ENCODE results near the gene EFEMP2. TPM values are rescaled to one million over a fixed set of nuclear protein-coding genes. Genes with fewer than 3 reads are reported as not detected.

EFEMP2 gene
- total RNA-seq, 2 experiments from 2014 or later = 7.2 to 7.6 TPM

DNA sequence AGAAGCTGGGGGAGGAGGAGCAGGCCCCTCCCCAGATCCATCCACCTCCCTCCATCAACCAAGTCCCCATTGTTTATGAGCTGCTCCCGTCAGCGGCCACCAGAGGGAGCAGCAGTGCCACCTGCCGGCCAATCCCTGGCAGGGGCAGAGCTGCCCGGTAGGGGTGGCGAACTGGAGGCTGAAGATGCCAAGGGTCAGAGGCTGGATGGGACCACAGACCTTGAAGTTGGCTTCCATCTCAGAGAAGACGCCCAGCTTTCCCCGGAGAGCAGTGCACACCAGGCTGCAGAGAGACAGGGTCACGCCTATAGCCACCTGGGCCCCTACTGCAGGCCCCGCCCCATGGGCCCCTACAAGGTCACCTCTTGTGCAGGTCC, 12.1 kb upstream of the EFEMP2 start:
- no peaks in the 10 kb centered on the region for H4K20me1 ChIP-seq (ENCODE audit: insufficient read depth, low read length)
- H3K4me2 ChIP-seq (ENCODE audit: low read length) = peak overlapping the region; percentile 55
- peaks cover 53% of the 10 kb centered on the region for H3K36me3 ChIP-seq (ENCODE audit: insufficient read depth, low read length)
- POLR2A ChIA-PET = interaction anchor here (0.6 to 1.2 kb wide), 8 partner anchors 10 to 221 kb away, joined by 3 to 7 read pairs (median 3); partner anchors contain the start of gene MUS81
- H3K79me2 ChIP-seq (ENCODE audit: insufficient read depth, low read depth, low read length) = peaks cover 16% of the 10 kb centered on the region; the same call in 1 of the 2 replicates
- H3K4me1 ChIP-seq (ENCODE audit: insufficient read depth, low read length, poor library complexity, severe bottlenecking) = peaks cover 45% of the 10 kb centered on the region
- no peaks in the 10 kb centered on the region for H3K9me2 ChIP-seq (ENCODE audit: insufficient read depth, low read length)
- intact Hi-C loops (cut with micrococcal nuclease; ENCODE audit: unreplicated experiment) = loop anchor here (1.0 to 5.0 kb wide), 2 partner anchors 105 to 248 kb away; no protein-coding TSS in a partner anchor
- no TSS peak for BruUV-seq (replicated peaks)
- DNase-seq (ENCODE audit: low spot score) = peak; percentile 83
- CTCF ChIA-PET (ENCODE audit: unreplicated experiment) = interaction anchor here (0.6 to 0.7 kb wide), 5 partner anchors 9 to 104 kb away, joined by 3 to 5 read pairs (median 3); no protein-coding TSS in a partner anchor
- H3K9me3 ChIP-seq (ENCODE audit: low read length) = no peaks in the 10 kb centered on the region
- no peak overlapping the region for H3K27ac ChIP-seq (ENCODE audit: low read depth, low read length, poor library complexity, severe bottlenecking)
- H2AFZ ChIP-seq (ENCODE audit: low read length) = no peak overlapping the region
- H3K4me3 ChIP-seq (ENCODE audit: low read depth, low read length, poor library complexity, severe bottlenecking) = no peak overlapping the region
- no peak for TF ChIP-seq EZH2phosphoT487 (IDR thresholded peaks at IDR 0.05; ENCODE audit: borderline replicate concordance, low read depth, low read length)
- TF ChIP-seq, protein P1, sequence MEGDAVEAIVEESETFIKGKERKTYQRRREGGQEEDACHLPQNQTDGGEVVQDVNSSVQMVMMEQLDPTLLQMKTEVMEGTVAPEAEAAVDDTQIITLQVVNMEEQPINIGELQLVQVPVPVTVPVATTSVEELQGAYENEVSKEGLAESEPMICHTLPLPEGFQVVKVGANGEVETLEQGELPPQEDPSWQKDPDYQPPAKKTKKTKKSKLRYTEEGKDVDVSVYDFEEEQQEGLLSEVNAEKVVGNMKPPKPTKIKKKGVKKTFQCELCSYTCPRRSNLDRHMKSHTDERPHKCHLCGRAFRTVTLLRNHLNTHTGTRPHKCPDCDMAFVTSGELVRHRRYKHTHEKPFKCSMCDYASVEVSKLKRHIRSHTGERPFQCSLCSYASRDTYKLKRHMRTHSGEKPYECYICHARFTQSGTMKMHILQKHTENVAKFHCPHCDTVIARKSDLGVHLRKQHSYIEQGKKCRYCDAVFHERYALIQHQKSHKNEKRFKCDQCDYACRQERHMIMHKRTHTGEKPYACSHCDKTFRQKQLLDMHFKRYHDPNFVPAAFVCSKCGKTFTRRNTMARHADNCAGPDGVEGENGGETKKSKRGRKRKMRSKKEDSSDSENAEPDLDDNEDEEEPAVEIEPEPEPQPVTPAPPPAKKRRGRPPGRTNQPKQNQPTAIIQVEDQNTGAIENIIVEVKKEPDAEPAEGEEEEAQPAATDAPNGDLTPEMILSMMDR (conservative IDR thresholded peaks at IDR 0.05; ENCODE audit: low read length) = peak; percentile 99

DNA sequence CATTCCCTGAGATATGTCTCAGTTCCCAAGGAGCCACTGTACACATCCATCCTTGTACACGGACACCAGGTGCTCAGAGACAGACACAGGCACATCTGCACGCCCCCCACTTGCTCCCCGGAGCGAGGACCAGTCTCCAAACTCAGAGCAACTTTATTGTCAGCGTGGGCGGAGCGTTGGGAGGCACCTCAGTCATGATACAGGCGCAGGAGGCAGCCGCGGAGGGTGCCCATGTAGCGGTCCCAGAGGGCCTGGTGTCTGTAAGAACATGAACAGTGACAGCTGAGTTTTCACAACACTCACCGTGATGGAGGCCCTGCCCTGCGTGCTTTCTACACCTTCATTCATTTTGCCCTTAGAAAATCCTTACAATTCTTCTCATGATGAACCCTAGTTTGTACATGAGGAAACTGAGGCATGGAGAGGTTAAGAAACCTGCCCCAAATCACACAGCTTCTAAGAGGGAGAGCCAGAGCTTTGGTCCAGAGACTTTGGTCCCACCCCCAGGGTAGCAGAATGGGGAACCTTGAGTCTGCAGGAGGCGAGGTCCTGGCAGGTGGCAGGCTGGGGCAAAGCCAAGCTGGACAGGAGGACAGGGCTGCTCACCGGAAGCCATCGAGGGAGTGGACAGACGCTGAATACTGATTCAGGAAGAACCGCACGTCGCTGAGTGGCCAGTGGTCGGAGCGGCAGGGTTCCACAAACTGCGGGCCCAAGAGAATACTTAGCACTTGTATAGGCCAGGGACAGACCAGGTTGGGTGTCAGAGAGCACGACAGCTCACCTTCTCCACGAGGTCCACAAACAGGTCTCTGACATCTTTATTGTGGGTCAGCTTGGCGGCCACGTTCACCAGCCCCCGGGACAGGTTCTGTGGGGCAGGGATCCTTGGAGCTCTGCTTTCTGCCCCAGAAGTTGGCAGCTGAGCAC, 11.5 kb upstream of the EFEMP2 start:
- no peak overlapping the region for H3K27ac ChIP-seq (ENCODE audit: low read depth, low read length, poor library complexity, severe bottlenecking)
- H3K36me3 ChIP-seq (ENCODE audit: insufficient read depth, low read length) = peaks cover 53% of the 10 kb centered on the region
- intact Hi-C loops (cut with micrococcal nuclease; ENCODE audit: unreplicated experiment) = loop anchor here (1.0 kb wide), 1 partner anchor 105 kb away; no protein-coding TSS in a partner anchor
- ChIA-PET POLR2A (interaction anchor here (0.6 to 1.2 kb wide), 5 partner anchors 10 to 220 kb away, joined by 3 to 7 read pairs (median 3); partner anchors contain the start of gene MUS81), CTCF (ENCODE audit: unreplicated experiment) (interaction anchor here (0.6 to 0.7 kb wide), 4 partner anchors 10 to 104 kb away, joined by 3 to 5 read pairs (median 3); no protein-coding TSS in a partner anchor)
- H3K9me2 ChIP-seq (ENCODE audit: insufficient read depth, low read length) = no peaks in the 10 kb centered on the region
- H4K20me1 ChIP-seq (ENCODE audit: insufficient read depth, low read length) = no peaks in the 10 kb centered on the region
- no peak for TF ChIP-seq EZH2phosphoT487 (IDR thresholded peaks at IDR 0.05; ENCODE audit: borderline replicate concordance, low read depth, low read length)
- TF ChIP-seq, protein P1 (conservative IDR thresholded peaks at IDR 0.05; ENCODE audit: low read length) = no peak
- no peak overlapping the region for H2AFZ ChIP-seq (ENCODE audit: low read length)
- no TSS peak for BruUV-seq (replicated peaks)
- H3K4me2 ChIP-seq (ENCODE audit: low read length) = no peak overlapping the region
- no peak for DNase-seq (ENCODE audit: low spot score)
- H3K9me3 ChIP-seq (ENCODE audit: low read length) = no peaks in the 10 kb centered on the region
- H3K4me3 ChIP-seq (ENCODE audit: low read depth, low read length, poor library complexity, severe bottlenecking) = no peak overlapping the region
- H3K79me2 ChIP-seq (ENCODE audit: insufficient read depth, low read depth, low read length) = peaks cover 16% of the 10 kb centered on the region; the same call in 1 of the 2 replicates
- H3K4me1 ChIP-seq (ENCODE audit: insufficient read depth, low read length, poor library complexity, severe bottlenecking) = peaks cover 38% of the 10 kb centered on the region
